Measurements from ENCODE around the gene SPIN2B. TPM values are rescaled to one million over a fixed set of nuclear protein-coding genes. Genes with fewer than 3 reads are reported as not detected.
"Not testable (repeated sequence)": the region's sequence is repeated elsewhere in the genome, so short reads cannot be mapped to it uniquely, and the experiment has no call there.

Gene SPIN2B
- total and polyA plus RNA-seq, 2 of the 4 experiments (the other 2 are of a cell fraction), result 3.0 to 9.3 TPM

- H2BK120ac ChIP-seq (ENCODE audit: low read depth, low read length); H3K4ac ChIP-seq (ENCODE audit: low read depth, low read length); H3K14ac ChIP-seq (replicated peaks; ENCODE audit: low read depth, low read length); H4K91ac ChIP-seq (ENCODE audit: insufficient read depth, low read depth, low read length); H3K9me3 ChIP-seq (ENCODE audit: control insufficient read depth, insufficient read depth, low read length); H4K20me1 ChIP-seq (ENCODE audit: insufficient read depth, low read length); H2AK5ac ChIP-seq (ENCODE audit: low read depth, low read length); intact Hi-C loops (cut with micrococcal nuclease); H2BK15ac ChIP-seq (ENCODE audit: low read depth, low read length); DNase-seq; H3K79me1 ChIP-seq (ENCODE audit: low read depth in 1 of 2, low read length in 2 of 2); H3K4me1 ChIP-seq (ENCODE audit: control insufficient read depth, insufficient read depth, low read length); H3K9me1 ChIP-seq (ENCODE audit: insufficient read depth, low read length); H2BK5ac ChIP-seq (ENCODE audit: low read depth, low read length, poor library complexity, severe bottlenecking); H3K27ac ChIP-seq (ENCODE audit: insufficient read depth, low read length); dilution Hi-C loops (cut with HindIII; ENCODE audit: low sequenced_read_pairs, unreplicated experiment); H3K27me3 ChIP-seq (ENCODE audit: control insufficient read depth, insufficient read depth, low read length); CTCF ChIA-PET; H3K36me3 ChIP-seq (ENCODE audit: control insufficient read depth, insufficient read depth, low read length); H2BK20ac ChIP-seq (ENCODE audit: low read depth, low read length); POLR2A ChIA-PET (ENCODE audit: unreplicated experiment); BruUV-seq (replicated peaks); H4K8ac ChIP-seq (ENCODE audit: low read depth in 2 of 2, low read length in 2 of 2); H3K23ac ChIP-seq (ENCODE audit: low read depth, low read length); H3K56ac ChIP-seq (ENCODE audit: extremely low read depth, insufficient read depth, low read length): not testable (repeated sequence)
- Histone ChIP-seq H2AK9ac (replicated peaks; ENCODE audit: low read depth, low read length, poor library complexity) (peak within 1 kb of the TSS; percentile 70), H3K4me2 (ENCODE audit: low read depth, low read length) (peak within 1 kb of the TSS; percentile 79), H3K18ac (ENCODE audit: low read depth, low read length) (peak within 1 kb of the TSS; percentile 59; the same call in 1 of the 2 replicates), H2AFZ (replicated peaks; ENCODE audit: low read length, poor library complexity) (peak within 1 kb of the TSS; percentile 81), H3K9ac (ENCODE audit: low read depth, low read length) (peak within 1 kb of the TSS; percentile 37; the same call in 1 of the 2 replicates), H3K4me3 (ENCODE audit: insufficient read depth, low read depth, low read length) (peak within 1 kb of the TSS; percentile 21), H4K5ac (ENCODE audit: low read depth, low read length) (0 out of 2 replicates have a peak within 1 kb of the TSS, but pooled peaks have one; percentile 23)
- in situ Hi-C loops (cut with MboI; ENCODE audit: low sequenced_read_pairs), result loop anchor here (25.0 kb wide), 1 partner anchor 775 kb away; the partner anchor contains the start of gene ZXDA
- peak; percentile 75 for ATAC-seq (ENCODE audit: low read depth)
- 30% methylated on average over 2 of the region's 27 CpGs; no CpG with 5 or more reads in 1 of the 2 experiments for WGBS, 2 experiments (ENCODE audit: extremely low coverage in 2 of 2, insufficient read length in 1 of 2)
- peak; percentile 43; the same call in 1 of the 2 replicates for TF ChIP-seq BHLHE40 (IDR thresholded peaks at IDR 0.05; ENCODE audit: low read depth, low read length)
Observed at GRCh38 chrX:57137073-57137472, 15.7 kb upstream of the SPIN2B start, which contains the start of gene SPIN2A. Gene SPIN2A (minus strand): TSS chrX:57137397. CDS start chrX:57136597, 800 bp downstream.

GRCh38 chrX:57136589-57136988, 15.2 kb upstream of the SPIN2B start:
- H3K4me1 ChIP-seq (ENCODE audit: control insufficient read depth, insufficient read depth, low read length); H2AK9ac ChIP-seq (replicated peaks; ENCODE audit: low read depth, low read length, poor library complexity); H3K56ac ChIP-seq (ENCODE audit: extremely low read depth, insufficient read depth, low read length); H3K36me3 ChIP-seq (ENCODE audit: control insufficient read depth, insufficient read depth, low read length); H3K14ac ChIP-seq (replicated peaks; ENCODE audit: low read depth, low read length); POLR2A ChIA-PET (ENCODE audit: unreplicated experiment); H2AFZ ChIP-seq (replicated peaks; ENCODE audit: low read length, poor library complexity); intact Hi-C loops (cut with micrococcal nuclease); H2BK5ac ChIP-seq (ENCODE audit: low read depth, low read length, poor library complexity, severe bottlenecking); H2AK5ac ChIP-seq (ENCODE audit: low read depth, low read length); H3K4me3 ChIP-seq (ENCODE audit: insufficient read depth, low read depth, low read length); H4K91ac ChIP-seq (ENCODE audit: insufficient read depth, low read depth, low read length); H3K9me1 ChIP-seq (ENCODE audit: insufficient read depth, low read length); H3K27me3 ChIP-seq (ENCODE audit: control insufficient read depth, insufficient read depth, low read length); H3K9ac ChIP-seq (ENCODE audit: low read depth, low read length); H3K9me3 ChIP-seq (ENCODE audit: control insufficient read depth, insufficient read depth, low read length); dilution Hi-C loops (cut with HindIII; ENCODE audit: low sequenced_read_pairs, unreplicated experiment); CTCF ChIA-PET; BruUV-seq (replicated peaks); H4K20me1 ChIP-seq (ENCODE audit: insufficient read depth, low read length); H2BK120ac ChIP-seq (ENCODE audit: low read depth, low read length); H3K4ac ChIP-seq (ENCODE audit: low read depth, low read length); H2BK20ac ChIP-seq (ENCODE audit: low read depth, low read length); H2BK15ac ChIP-seq (ENCODE audit: low read depth, low read length); H3K27ac ChIP-seq (ENCODE audit: insufficient read depth, low read length); H4K8ac ChIP-seq (ENCODE audit: low read depth in 2 of 2, low read length in 2 of 2); DNase-seq; H3K23ac ChIP-seq (ENCODE audit: low read depth, low read length); H3K79me1 ChIP-seq (ENCODE audit: low read depth in 1 of 2, low read length in 2 of 2); H4K5ac ChIP-seq (ENCODE audit: low read depth, low read length): not testable (repeated sequence)
- 56% methylated on average over 1 of the region's 3 CpGs; no CpG with 5 or more reads in 1 of the 2 experiments for WGBS, 2 experiments (ENCODE audit: extremely low coverage in 2 of 2, insufficient read length in 1 of 2)
- H3K18ac ChIP-seq (ENCODE audit: low read depth, low read length), result peak overlapping the region; percentile 59; the same call in 1 of the 2 replicates
- peak; percentile 22; the same call in 1 of the 2 replicates for ATAC-seq (ENCODE audit: low read depth)
- peak overlapping the region; percentile 50; the same call in 1 of the 2 replicates for H3K4me2 ChIP-seq (ENCODE audit: low read depth, low read length)
- in situ Hi-C loops (cut with MboI; ENCODE audit: low sequenced_read_pairs), result loop anchor here (25.0 kb wide), 1 partner anchor 776 kb away; the partner anchor contains the start of gene ZXDA

Measured in IMR-90 (cell line).